Gastrocnemius medialis (tissue), 4 donors: ENCODE results near the gene RUFY1.
"Not testable (repeated sequence)": the region's sequence is repeated elsewhere in the genome, so short reads cannot be mapped to it uniquely, and the experiment has no call there.

Experiments used
- CTCF ChIP-seq, 5 experiments: fragments of 450-650 bp in 3 of 5; fragments of 200-600 bp in 2 of 5; sonication (generic) in 2 of 5; IDR thresholded peaks in 4 of 5; conservative IDR thresholded peaks in 1 of 5; 1 replicate in 4 of 5; 2 replicates in 1 of 5; pipeline ENCODE4 v1.5.1; 2016 to 2019; ENCODE audit warnings: antibody characterized with exemption in 5 of 5, mild to moderate bottlenecking in 3 of 5, moderate library complexity in 3 of 5
- POLR2A ChIP-seq, 2 donors: fragments of 450-650 bp; IDR thresholded peaks; one replicate each; pipeline ENCODE4 v1.6.1; 2017; ENCODE audit warnings: antibody characterized with exemption in 2 of 2, mild to moderate bottlenecking in 2 of 2, moderate library complexity in 2 of 2

- not testable (repeated sequence) for TF ChIP-seq CTCF (IDR thresholded peaks at IDR 0.05 in 4 of 5, conservative IDR thresholded peaks at IDR 0.05 in 1 of 5); POLR2A (IDR thresholded peaks at IDR 0.05)
Measured at GRCh38 chr5:179653135-179653534, 102.8 kb downstream of the RUFY1 start.
